ENCODE data around the gene RYR1.

Gene RYR1

GRCh38 chr19:38433268-38433733 lies at the start of gene RYR1:
TSS of gene RYR1 (plus strand) at chr19:38433691. CDS start at chr19:38433830, 139 bp downstream.
- peak; percentile 32 for DNase-seq (ENCODE audit: insufficient read length, low spot score)
- FAIRE-seq, result no peak

GRCh38 chr19:38383743-38384142 lies 49.7 kb upstream of the RYR1 start:
- no peak for FAIRE-seq
- DNase-seq (ENCODE audit: insufficient read length, low spot score), result no peak

GRCh38 chr19:38384209-38385027 lies 49.1 kb upstream of the RYR1 start:
- FAIRE-seq, result no peak
- no peak for DNase-seq (ENCODE audit: insufficient read length, low spot score)

GRCh38 chr19:38385057-38385803 lies 48.3 kb upstream of the RYR1 start:
- FAIRE-seq (no peak), DNase-seq (ENCODE audit: insufficient read length, low spot score) (no peak)

- no peak for FAIRE-seq
Observed at GRCh38 chr19:38385804-38386257, 47.7 kb upstream of the RYR1 start.

GRCh38 chr19:38386300-38386970 lies 47.1 kb upstream of the RYR1 start:
- DNase-seq (ENCODE audit: insufficient read length, low spot score), result no peak

More at GRCh38 chr19:38385804-38386257, 47.7 kb upstream of the RYR1 start:
- DNase-seq (ENCODE audit: insufficient read length, low spot score), result no peak

GRCh38 chr19:38386971-38387549 lies 46.4 kb upstream of the RYR1 start:
- DNase-seq (ENCODE audit: insufficient read length, low spot score), result no peak
- no peak for FAIRE-seq

More at GRCh38 chr19:38386300-38386970, 47.1 kb upstream of the RYR1 start:
- FAIRE-seq, result no peak

- DNase-seq (ENCODE audit: insufficient read length, low spot score), result peak; percentile 91
- FAIRE-seq, result peak; percentile 85
Observed at GRCh38 chr19:38387550-38388348, 45.7 kb upstream of the RYR1 start, which contains the start of gene GGN. TSS of gene GGN (minus strand) at chr19:38388034. CDS start at chr19:38387261, 773 bp downstream.

- FAIRE-seq (no peak), DNase-seq (ENCODE audit: insufficient read length, low spot score) (peak; percentile 63)
Observed at GRCh38 chr19:38388349-38389100, 45.0 kb upstream of the RYR1 start, which contains the start of gene SPRED3. TSS of gene SPRED3 (plus strand) at chr19:38388697. CDS start at chr19:38390303, 1,606 bp downstream.

- no peak for FAIRE-seq
- peak; percentile 81 for DNase-seq (ENCODE audit: insufficient read length, low spot score)
Observed at GRCh38 chr19:38389101-38389925, 44.2 kb upstream of the RYR1 start.

- DNase-seq (ENCODE audit: insufficient read length, low spot score) (no peak), FAIRE-seq (peak; percentile 48)
Observed at GRCh38 chr19:38389957-38390924, 43.2 kb upstream of the RYR1 start.

GRCh38 chr19:38391911-38392464 lies 41.5 kb upstream of the RYR1 start:
- DNase-seq (ENCODE audit: insufficient read length, low spot score) (no peak), FAIRE-seq (no peak)

- peak; percentile 36 for FAIRE-seq
- no peak for DNase-seq (ENCODE audit: insufficient read length, low spot score)
Observed at GRCh38 chr19:38392707-38393308, 40.7 kb upstream of the RYR1 start.

GRCh38 chr19:38394488-38394887 lies 39.0 kb upstream of the RYR1 start:
- no peak for FAIRE-seq
- no peak for DNase-seq (ENCODE audit: insufficient read length, low spot score)

GRCh38 chr19:38395381-38396114 lies 37.9 kb upstream of the RYR1 start:
- no peak for FAIRE-seq
- DNase-seq (ENCODE audit: insufficient read length, low spot score), result no peak
